H1 (cell line): ENCODE measurements around the gene TNN. TPM values are rescaled to one million over a fixed set of nuclear protein-coding genes. Genes with fewer than 3 reads are reported as not detected.

Source experiments
- BRCA1 ChIP-seq: IDR thresholded peaks from 2 replicates; pipeline ENCODE4 v1.6.1; 2012; ENCODE audit warnings: low read depth, low read length, improper control_type of control experiment
- CEBPB ChIP-seq: IDR thresholded peaks from 2 replicates; pipeline ENCODE4 v1.6.1; 2012; ENCODE audit warnings: low read depth, low read length
- CHD7 ChIP-seq: fragments of 300-600 bp; sonication (generic); IDR thresholded peaks from 2 replicates; pipeline ENCODE4 v1.7.1; 2012; ENCODE audit warnings: low read length, moderate library complexity, mild to moderate bottlenecking, inconsistent platforms; ENCODE audit not compliant: insufficient replicate concordance
- EGR1 ChIP-seq: IDR thresholded peaks from 2 replicates; pipeline ENCODE4 v1.6.1; 2011; ENCODE audit warnings: low read depth, low read length, borderline replicate concordance
- EZH2 ChIP-seq: fragments of 200-600 bp; sonication (generic); IDR thresholded peaks from 2 replicates; pipeline ENCODE4 v1.7.1; 2012; ENCODE audit warnings: low read depth, mild to moderate bottlenecking, moderate library complexity, low read length, inconsistent platforms; ENCODE audit not compliant: severe bottlenecking
- GTF2F1 ChIP-seq: IDR thresholded peaks from 2 replicates; pipeline ENCODE4 v1.6.1; 2012; ENCODE audit warnings: low read depth, low read length, improper control_type of control experiment, borderline replicate concordance
- JUND ChIP-seq: IDR thresholded peaks from 2 replicates; pipeline ENCODE4 v1.6.1; 2011; ENCODE audit warnings: mild to moderate bottlenecking, improper control_type of control experiment, low read length
- MAFK ChIP-seq: IDR thresholded peaks from 2 replicates; pipeline ENCODE4 v1.6.1; 2012; ENCODE audit warnings: low read depth, mild to moderate bottlenecking, improper control_type of control experiment, low read length
- RBBP5 ChIP-seq: IDR thresholded peaks from 2 replicates; pipeline ENCODE4 v1.7.1; 2012; ENCODE audit warnings: low read depth, mild to moderate bottlenecking, inconsistent platforms, low read length, moderate library complexity, borderline replicate concordance
- polyA plus RNA-seq, 7 experiments: library from polyadenylated mRNA; depleted of rRNA in 3 of 7; stranded (reverse) in 5 of 7; unstranded in 2 of 7; fragments of >200 nt in 5 of 7; fragments of 200-250 nt in 2 of 7; gene quantifications; 1 replicate in 5 of 7; 2 replicates in 1 of 7; 4 replicates in 1 of 7; pipeline versions ENCODE4 v1.2.1 to v1.2.3, GENCODE V29; 2011 to 2013; ENCODE audit warnings: missing spikeins in 2 of 7, mixed read lengths in 2 of 7
- total RNA-seq: library from RNA; stranded (reverse); fragmentation: NEBNext Ultra II Directional; extraction: Animal tissue kit (Norgen Biotek cat#: 25700); gene quantifications from 2 replicates; pipeline ENCODE4 v1.2.1, GENCODE V29; 2021

Gene TNN
- total and polyA plus RNA-seq, 2 of the 8 experiments (the other 6 are each of a cell fraction or from before 2014, with no cell fraction given): 0.21 to 0.30 TPM

- TF ChIP-seq CHD7 (no peak), GTF2F1 (0 out of 2 replicates have a peak, but pooled peaks have one; percentile 13), MAFK (no peak), JUND (no peak), BRCA1 (peak; percentile 80), EGR1 (0 out of 2 replicates have a peak, but pooled peaks have one; percentile 41), RBBP5 (0 out of 2 replicates have a peak, but pooled peaks have one; percentile 52), CEBPB (no peak), EZH2 (no peak)
Observed at GRCh38 chr1:175023043-175023921, 44.4 kb upstream of the TNN start, which contains the start of gene MRPS14 (continued).
